HepG2 (cell line): ENCODE measurements around the gene C1S. TPM values are rescaled to one million over a fixed set of nuclear protein-coding genes. Genes with fewer than 3 reads are reported as not detected.

Experiments used
- ARHGAP35 ChIP-seq: sonication (generic); formaldehyde crosslinking; IDR thresholded peaks from 2 replicates; pipeline ENCODE4 v1.9.0; 2022; ENCODE audit warnings: mild to moderate bottlenecking, inconsistent platforms, moderate library complexity, missing genetic modification reagents, borderline replicate concordance
- BORCS8-MEF2B ChIP-seq: sonication (generic); formaldehyde crosslinking; IDR thresholded peaks from 2 replicates; pipeline ENCODE4 v1.8.0; 2022; ENCODE audit warnings: mild to moderate bottlenecking, missing genetic modification reagents
- BRD4 ChIP-seq: sonication (generic); formaldehyde crosslinking; IDR thresholded peaks from 2 replicates; pipeline ENCODE4 v1.4.0; 2020; ENCODE audit warnings: missing genetic modification reagents
- CREB1 ChIP-seq, 2 experiments: fragments of 450-650 bp in 1 of 2; IDR thresholded peaks; 2 replicates each; pipeline ENCODE4 v1.6.1; 2016 to 2017; ENCODE audit warnings: control low read depth in 1 of 2, mild to moderate bottlenecking in 1 of 2, missing compliant biosample characterization in 1 of 2, missing genetic modification characterization in 1 of 2
- MEF2D ChIP-seq: sonication (generic); formaldehyde crosslinking; IDR thresholded peaks from 2 replicates; pipeline ENCODE4 v1.5.1; 2020; ENCODE audit warnings: mild to moderate bottlenecking, missing genetic modification reagents
- SRSF1 ChIP-seq: fragments of 200-400 bp; formaldehyde crosslinking; optimal IDR thresholded peaks from 2 replicates; pipeline ENCODE3; 2017; ENCODE audit warnings: mild to moderate bottlenecking, low read depth, low read length, moderate library complexity
- ZBTB38 ChIP-seq: sonication (generic); formaldehyde crosslinking; IDR thresholded peaks from 2 replicates; pipeline ENCODE4 v1.5.1; 2020; ENCODE audit warnings: mild to moderate bottlenecking, missing genetic modification reagents
- ZNF205 ChIP-seq: IDR thresholded peaks from 2 replicates; pipeline ENCODE4 v1.6.1; 2018; ENCODE audit warnings: missing biosample characterization, missing genetic modification reagents
- ZNF564 ChIP-seq: sonication (generic); formaldehyde crosslinking; IDR thresholded peaks from 2 replicates; pipeline ENCODE4 v1.8.1; 2023; ENCODE audit warnings: mild to moderate bottlenecking, missing genetic modification reagents
- ZNF782 ChIP-seq: sonication (generic); formaldehyde crosslinking; IDR thresholded peaks from 2 replicates; pipeline ENCODE4 v1.4.0; 2020; ENCODE audit warnings: missing genetic modification reagents, mild to moderate bottlenecking, borderline replicate concordance
- polyA plus RNA-seq, 8 experiments: library from polyadenylated mRNA; depleted of rRNA in 3 of 8; stranded (reverse) in 7 of 8; unstranded in 1 of 8; fragments of >200 nt; fragmentation: Illumina TruSeq in 4 of 8; extraction: Trizol in 4 of 8; gene quantifications; 2 replicates each; pipeline versions ENCODE4 v1.2.1 to v1.2.3, GENCODE V29; 2011 to 2016; ENCODE audit warnings: low read depth in 4 of 8, missing spikeins in 1 of 8, mixed read lengths in 1 of 8; ENCODE audit not compliant: insufficient read depth in 1 of 8
- total RNA-seq, 5 experiments: library from RNA; depleted of rRNA; stranded (reverse); fragments of >200 nt; fragmentation: Illumina TruSeq; extraction: Trizol; gene quantifications; 2 replicates each; pipeline ENCODE4 v1.2.3, GENCODE V29; 2016; ENCODE audit warnings: low read depth in 1 of 5
- TF ChIP-seq, protein P1 (sequence below): sonication (generic); formaldehyde crosslinking; IDR thresholded peaks from 2 replicates; pipeline ENCODE4 v1.5.0; 2020; ENCODE audit warnings: missing genetic modification reagents
- TF ChIP-seq, protein P2 (sequence below): sonication (generic); formaldehyde crosslinking; IDR thresholded peaks from 2 replicates; pipeline ENCODE4 v1.4.0; 2020; ENCODE audit warnings: mild to moderate bottlenecking, missing genetic modification reagents
- TF ChIP-seq, protein P3 (sequence below): sonication (generic); formaldehyde crosslinking; IDR thresholded peaks from 2 replicates; pipeline ENCODE4 v1.9.0; 2021; ENCODE audit warnings: missing genetic modification reagents, mild to moderate bottlenecking, borderline replicate concordance
- TF ChIP-seq, protein P4 (sequence below): IDR thresholded peaks from 2 replicates; pipeline ENCODE4 v1.6.1; 2016; ENCODE audit warnings: low read depth
- TF ChIP-seq, protein P5 (sequence below): sonication (generic); formaldehyde crosslinking; IDR thresholded peaks from 2 replicates; pipeline ENCODE4 v1.4.0; 2020; ENCODE audit warnings: missing genetic modification reagents, borderline replicate concordance
- TF ChIP-seq, protein P6 (sequence below): sonication (generic); formaldehyde crosslinking; IDR thresholded peaks from 2 replicates; pipeline ENCODE4 v1.8.1; 2023; ENCODE audit warnings: mild to moderate bottlenecking, missing genetic modification reagents, borderline replicate concordance

The C1S gene
- total and polyA plus RNA-seq, 2 of the 13 experiments (the other 11 are each of a cell fraction or from before 2014, with no cell fraction given): 14.5 to 18.2 TPM

DNA sequence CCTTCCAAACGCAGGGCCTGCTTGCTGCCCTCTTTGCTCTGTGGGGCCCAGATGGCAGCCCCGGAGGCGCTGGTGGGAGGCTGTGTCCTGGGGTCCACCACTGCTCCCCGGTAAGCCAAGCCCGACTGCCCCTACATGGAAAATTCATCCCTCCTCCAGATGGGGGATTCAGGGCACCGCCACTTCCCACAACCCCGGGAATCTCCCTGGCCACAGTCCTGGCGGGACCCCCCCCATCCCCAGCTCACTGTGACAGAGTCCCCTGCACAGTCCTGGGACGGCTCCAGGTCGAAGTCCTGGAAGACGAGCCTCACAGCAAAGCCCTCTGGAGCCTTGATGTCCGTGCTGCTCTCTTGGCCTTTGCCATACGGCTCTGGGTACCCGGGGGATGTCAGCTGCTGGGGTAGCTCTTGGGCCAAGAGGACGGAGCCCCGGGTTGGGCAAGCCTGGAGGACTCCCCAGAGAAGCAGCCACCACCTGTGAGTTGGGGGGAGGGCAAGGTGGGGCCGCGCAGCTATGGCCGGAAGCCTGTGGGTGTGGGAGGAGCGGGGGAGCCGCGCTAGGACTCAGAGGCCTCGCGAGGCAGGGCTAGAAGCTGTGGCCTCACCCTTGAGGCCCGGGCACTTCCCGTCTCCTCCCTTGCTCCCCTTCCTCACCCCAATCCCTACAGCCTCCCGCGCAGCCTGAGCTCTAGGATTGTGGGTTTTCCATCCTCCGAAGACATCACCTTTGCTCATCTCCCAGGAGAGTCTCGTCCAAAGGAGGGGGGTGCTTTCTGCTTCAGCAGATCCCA lies 47.7 kb downstream of the C1S start (continued):
- TF ChIP-seq, protein P1, sequence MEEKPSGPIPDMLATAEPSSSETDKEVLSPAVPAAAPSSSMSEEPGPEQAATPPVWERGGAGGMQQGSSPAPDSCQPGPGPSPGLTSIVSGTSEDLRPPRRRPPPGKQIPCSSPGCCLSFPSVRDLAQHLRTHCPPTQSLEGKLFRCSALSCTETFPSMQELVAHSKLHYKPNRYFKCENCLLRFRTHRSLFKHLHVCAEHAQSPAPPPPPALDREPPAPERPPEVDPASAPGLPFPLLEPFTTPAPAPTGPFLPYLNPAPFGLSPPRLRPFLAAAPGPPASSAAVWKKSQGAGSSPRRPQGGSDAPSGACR (CRISPR knock-in tag): 0 out of 2 replicates have a peak, but pooled peaks have one; percentile 33
- TF ChIP-seq BORCS8-MEF2B (CRISPR knock-in tag) (peak; percentile 86), BRD4 (CRISPR knock-in tag) (peak; percentile 74), ZNF564 (0 out of 2 replicates have a peak, but pooled peaks have one; percentile 26), SRSF1 (peak; percentile 69), ZNF782 (peak; percentile 62; the same call in 1 of the 2 replicates), ZBTB38 (CRISPR knock-in tag) (no peak), MEF2D (CRISPR knock-in tag) (peak; percentile 67; the same call in 1 of the 2 replicates), ZNF205 (CRISPR knock-in tag) (no peak), ARHGAP35 (CRISPR knock-in tag) (no peak; the same call in 1 of the 2 replicates), CREB1 (IDR thresholded peaks at IDR 0.05) (no peak), CREB1 (CRISPR knock-in tag; IDR thresholded peaks at IDR 0.05) (no peak)
- TF ChIP-seq, protein P2, sequence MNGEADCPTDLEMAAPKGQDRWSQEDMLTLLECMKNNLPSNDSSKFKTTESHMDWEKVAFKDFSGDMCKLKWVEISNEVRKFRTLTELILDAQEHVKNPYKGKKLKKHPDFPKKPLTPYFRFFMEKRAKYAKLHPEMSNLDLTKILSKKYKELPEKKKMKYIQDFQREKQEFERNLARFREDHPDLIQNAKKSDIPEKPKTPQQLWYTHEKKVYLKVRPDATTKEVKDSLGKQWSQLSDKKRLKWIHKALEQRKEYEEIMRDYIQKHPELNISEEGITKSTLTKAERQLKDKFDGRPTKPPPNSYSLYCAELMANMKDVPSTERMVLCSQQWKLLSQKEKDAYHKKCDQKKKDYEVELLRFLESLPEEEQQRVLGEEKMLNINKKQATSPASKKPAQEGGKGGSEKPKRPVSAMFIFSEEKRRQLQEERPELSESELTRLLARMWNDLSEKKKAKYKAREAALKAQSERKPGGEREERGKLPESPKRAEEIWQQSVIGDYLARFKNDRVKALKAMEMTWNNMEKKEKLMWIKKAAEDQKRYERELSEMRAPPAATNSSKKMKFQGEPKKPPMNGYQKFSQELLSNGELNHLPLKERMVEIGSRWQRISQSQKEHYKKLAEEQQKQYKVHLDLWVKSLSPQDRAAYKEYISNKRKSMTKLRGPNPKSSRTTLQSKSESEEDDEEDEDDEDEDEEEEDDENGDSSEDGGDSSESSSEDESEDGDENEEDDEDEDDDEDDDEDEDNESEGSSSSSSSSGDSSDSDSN (CRISPR knock-in tag): peak; percentile 85
- TF ChIP-seq, protein P3, sequence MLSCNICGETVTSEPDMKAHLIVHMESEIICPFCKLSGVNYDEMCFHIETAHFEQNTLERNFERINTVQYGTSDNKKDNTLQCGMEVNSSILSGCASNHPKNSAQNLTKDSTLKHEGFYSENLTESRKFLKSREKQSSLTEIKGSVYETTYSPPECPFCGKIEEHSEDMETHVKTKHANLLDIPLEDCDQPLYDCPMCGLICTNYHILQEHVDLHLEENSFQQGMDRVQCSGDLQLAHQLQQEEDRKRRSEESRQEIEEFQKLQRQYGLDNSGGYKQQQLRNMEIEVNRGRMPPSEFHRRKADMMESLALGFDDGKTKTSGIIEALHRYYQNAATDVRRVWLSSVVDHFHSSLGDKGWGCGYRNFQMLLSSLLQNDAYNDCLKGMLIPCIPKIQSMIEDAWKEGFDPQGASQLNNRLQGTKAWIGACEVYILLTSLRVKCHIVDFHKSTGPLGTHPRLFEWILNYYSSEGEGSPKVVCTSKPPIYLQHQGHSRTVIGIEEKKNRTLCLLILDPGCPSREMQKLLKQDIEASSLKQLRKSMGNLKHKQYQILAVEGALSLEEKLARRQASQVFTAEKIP (CRISPR knock-in tag): no peak
- TF ChIP-seq, protein P4, sequence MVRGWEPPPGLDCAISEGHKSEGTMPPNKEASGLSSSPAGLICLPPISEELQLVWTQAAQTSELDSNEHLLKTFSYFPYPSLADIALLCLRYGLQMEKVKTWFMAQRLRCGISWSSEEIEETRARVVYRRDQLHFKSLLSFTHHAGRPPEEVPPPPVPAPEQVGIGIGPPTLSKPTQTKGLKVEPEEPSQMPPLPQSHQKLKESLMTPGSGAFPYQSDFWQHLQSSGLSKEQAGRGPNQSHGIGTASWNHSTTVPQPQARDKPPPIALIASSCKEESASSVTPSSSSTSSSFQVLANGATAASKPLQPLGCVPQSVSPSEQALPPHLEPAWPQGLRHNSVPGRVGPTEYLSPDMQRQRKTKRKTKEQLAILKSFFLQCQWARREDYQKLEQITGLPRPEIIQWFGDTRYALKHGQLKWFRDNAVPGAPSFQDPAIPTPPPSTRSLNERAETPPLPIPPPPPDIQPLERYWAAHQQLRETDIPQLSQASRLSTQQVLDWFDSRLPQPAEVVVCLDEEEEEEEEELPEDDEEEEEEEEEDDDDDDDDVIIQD (CRISPR knock-in tag): no peak
- TF ChIP-seq, protein P5, sequence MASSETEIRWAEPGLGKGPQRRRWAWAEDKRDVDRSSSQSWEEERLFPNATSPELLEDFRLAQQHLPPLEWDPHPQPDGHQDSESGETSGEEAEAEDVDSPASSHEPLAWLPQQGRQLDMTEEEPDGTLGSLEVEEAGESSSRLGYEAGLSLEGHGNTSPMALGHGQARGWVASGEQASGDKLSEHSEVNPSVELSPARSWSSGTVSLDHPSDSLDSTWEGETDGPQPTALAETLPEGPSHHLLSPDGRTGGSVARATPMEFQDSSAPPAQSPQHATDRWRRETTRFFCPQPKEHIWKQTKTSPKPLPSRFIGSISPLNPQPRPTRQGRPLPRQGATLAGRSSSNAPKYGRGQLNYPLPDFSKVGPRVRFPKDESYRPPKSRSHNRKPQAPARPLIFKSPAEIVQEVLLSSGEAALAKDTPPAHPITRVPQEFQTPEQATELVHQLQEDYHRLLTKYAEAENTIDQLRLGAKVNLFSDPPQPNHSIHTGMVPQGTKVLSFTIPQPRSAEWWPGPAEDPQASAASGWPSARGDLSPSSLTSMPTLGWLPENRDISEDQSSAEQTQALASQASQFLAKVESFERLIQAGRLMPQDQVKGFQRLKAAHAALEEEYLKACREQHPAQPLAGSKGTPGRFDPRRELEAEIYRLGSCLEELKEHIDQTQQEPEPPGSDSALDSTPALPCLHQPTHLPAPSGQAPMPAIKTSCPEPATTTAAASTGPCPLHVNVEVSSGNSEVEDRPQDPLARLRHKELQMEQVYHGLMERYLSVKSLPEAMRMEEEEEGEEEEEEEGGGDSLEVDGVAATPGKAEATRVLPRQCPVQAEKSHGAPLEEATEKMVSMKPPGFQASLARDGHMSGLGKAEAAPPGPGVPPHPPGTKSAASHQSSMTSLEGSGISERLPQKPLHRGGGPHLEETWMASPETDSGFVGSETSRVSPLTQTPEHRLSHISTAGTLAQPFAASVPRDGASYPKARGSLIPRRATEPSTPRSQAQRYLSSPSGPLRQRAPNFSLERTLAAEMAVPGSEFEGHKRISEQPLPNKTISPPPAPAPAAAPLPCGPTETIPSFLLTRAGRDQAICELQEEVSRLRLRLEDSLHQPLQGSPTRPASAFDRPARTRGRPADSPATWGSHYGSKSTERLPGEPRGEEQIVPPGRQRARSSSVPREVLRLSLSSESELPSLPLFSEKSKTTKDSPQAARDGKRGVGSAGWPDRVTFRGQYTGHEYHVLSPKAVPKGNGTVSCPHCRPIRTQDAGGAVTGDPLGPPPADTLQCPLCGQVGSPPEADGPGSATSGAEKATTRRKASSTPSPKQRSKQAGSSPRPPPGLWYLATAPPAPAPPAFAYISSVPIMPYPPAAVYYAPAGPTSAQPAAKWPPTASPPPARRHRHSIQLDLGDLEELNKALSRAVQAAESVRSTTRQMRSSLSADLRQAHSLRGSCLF: no peak
- TF ChIP-seq, protein P6, sequence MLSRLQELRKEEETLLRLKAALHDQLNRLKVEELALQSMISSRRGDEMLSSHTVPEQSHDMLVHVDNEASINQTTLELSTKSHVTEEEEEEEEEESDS (CRISPR knock-in tag): no peak
